ENCODE results near the gene RAB28.
"Not testable (repeated sequence)": the region's sequence is repeated elsewhere in the genome, so short reads cannot be mapped to it uniquely, and the experiment has no call there.

RAB28 gene

GRCh38 chr4:13413729-13414437 lies 70.3 kb downstream of the RAB28 start:
- no peak overlapping the region for H3K4me3 ChIP-seq (ENCODE audit: low read length)
- H3K9me3 ChIP-seq (ENCODE audit: low read length): peaks cover 12% of the 10 kb centered on the region

DNA sequence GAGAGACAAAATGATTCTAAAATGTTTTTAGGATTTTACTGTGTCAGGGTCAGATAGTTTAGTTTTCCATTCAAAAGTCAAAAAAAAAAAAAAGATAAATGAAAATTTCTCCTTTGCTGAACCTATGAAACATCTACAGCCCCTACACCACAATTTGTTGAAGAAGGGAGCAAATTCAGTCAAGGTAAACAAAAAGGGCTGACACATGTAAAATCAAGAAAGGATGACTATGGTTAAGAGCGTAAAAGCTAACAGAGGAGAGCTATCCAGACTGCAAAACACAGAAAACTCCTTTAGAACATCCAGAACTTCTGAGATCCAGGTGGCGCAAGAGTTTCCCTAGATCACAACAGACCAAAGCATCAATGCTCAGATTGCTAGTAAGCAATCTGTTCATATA lies 72.2 kb downstream of the RAB28 start:
- Histone ChIP-seq H3K4me3 (ENCODE audit: low read length) (no peak overlapping the region), H3K36me3 (ENCODE audit: insufficient read depth, low read length) (no peaks in the 10 kb centered on the region), H3K4me1 (ENCODE audit: insufficient read depth, low read length) (no peaks in the 10 kb centered on the region), H2AFZ (ENCODE audit: low read depth, low read length) (no peak overlapping the region), H3K27me3 (ENCODE audit: insufficient read depth, low read length) (no peaks in the 10 kb centered on the region), H3K9me3 (ENCODE audit: low read length) (peaks cover 7% of the 10 kb centered on the region)

More at GRCh38 chr4:13413729-13414437, 70.3 kb downstream of the RAB28 start:
- Histone ChIP-seq H3K36me3 (ENCODE audit: insufficient read depth, low read length) (no peaks in the 10 kb centered on the region), H3K4me1 (ENCODE audit: insufficient read depth, low read length) (no peaks in the 10 kb centered on the region), H2AFZ (ENCODE audit: low read depth, low read length) (no peak overlapping the region), H3K27me3 (ENCODE audit: insufficient read depth, low read length) (no peaks in the 10 kb centered on the region)

DNA sequence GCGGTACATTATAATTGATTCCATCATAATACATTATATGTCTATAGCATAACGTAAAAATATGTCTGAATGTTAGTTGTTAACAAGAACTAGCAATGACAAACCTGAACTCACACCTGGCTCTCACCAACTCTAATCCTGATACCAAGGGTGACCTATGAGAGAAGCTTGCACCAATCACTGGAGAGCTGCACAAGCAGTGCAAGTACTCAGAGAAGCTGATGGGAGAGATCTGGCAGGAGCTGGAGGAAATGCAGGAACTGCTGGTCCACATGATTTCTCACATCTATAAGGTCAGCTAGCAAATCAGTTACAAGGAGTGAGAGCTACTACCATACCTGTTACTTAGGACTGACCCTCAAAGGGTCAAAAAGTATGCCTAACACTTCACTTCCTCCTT lies 74.8 kb downstream of the RAB28 start:
- Histone ChIP-seq H3K4me3 (ENCODE audit: low read length) (no peak overlapping the region), H3K36me3 (ENCODE audit: insufficient read depth, low read length) (no peaks in the 10 kb centered on the region), H3K9me3 (ENCODE audit: low read length) (peaks cover 3% of the 10 kb centered on the region), H2AFZ (ENCODE audit: low read depth, low read length) (no peak overlapping the region), H3K27me3 (ENCODE audit: insufficient read depth, low read length) (no peaks in the 10 kb centered on the region), H3K4me1 (ENCODE audit: insufficient read depth, low read length) (no peaks in the 10 kb centered on the region)

DNA sequence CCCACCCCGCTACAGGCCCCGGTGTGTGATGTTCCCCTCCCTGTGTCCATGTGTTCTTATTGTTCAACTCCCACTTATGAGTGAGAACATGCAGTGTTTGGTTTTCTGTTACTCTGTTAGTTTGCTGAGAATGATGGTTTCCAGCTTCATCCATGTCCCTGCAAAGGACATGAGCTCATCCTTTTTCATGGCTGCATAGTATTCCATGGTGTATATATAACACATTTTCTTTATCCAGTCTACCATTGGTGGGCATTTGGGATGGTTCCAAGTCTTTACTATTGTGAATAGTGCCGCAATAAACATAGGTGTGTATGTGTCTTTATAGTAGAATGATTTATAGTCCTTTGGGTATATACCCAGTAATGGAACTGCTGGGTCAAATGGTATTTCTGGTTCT lies 78.0 kb downstream of the RAB28 start:
- H3K36me3 ChIP-seq (ENCODE audit: insufficient read depth, low read length); H3K4me1 ChIP-seq (ENCODE audit: insufficient read depth, low read length); H2AFZ ChIP-seq (ENCODE audit: low read depth, low read length); H3K27me3 ChIP-seq (ENCODE audit: insufficient read depth, low read length); H3K9me3 ChIP-seq (ENCODE audit: low read length); H3K4me3 ChIP-seq (ENCODE audit: low read length): not testable (repeated sequence)

DNA sequence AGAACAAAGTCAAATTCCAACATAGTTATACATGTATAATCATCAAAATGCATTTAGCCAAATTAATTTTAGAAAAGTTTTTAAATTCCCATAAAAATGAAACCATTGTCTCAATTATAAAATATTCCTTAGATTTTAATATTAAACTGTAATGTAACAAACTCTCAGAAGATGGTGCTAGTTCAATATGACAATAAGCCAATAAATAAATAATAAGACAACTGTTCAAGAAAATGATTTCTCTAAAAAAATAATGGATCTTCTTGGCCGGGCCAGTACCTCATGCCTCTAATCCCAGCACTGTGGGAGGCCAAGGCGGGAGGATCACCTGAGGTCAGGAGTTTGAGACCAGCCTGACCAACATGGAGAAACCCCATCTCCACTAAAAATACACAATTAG lies 80.3 kb downstream of the RAB28 start:
- Histone ChIP-seq H3K27me3 (ENCODE audit: insufficient read depth, low read length) (no peaks in the 10 kb centered on the region), H3K9me3 (ENCODE audit: low read length) (no peaks in the 10 kb centered on the region)

GRCh38 chr4:13403326-13403725 lies 80.8 kb downstream of the RAB28 start:
- no peaks in the 10 kb centered on the region for H3K36me3 ChIP-seq (ENCODE audit: insufficient read depth, low read length)
- no peaks in the 10 kb centered on the region for H3K4me1 ChIP-seq (ENCODE audit: insufficient read depth, low read length)
- H3K4me3 ChIP-seq (ENCODE audit: low read length): no peak overlapping the region
- H2AFZ ChIP-seq (ENCODE audit: low read depth, low read length): no peak overlapping the region
- H3K9me3 ChIP-seq (ENCODE audit: low read length): no peaks in the 10 kb centered on the region
- no peaks in the 10 kb centered on the region for H3K27me3 ChIP-seq (ENCODE audit: insufficient read depth, low read length)

More for the DNA sequence above, 80.3 kb downstream of the RAB28 start:
- Histone ChIP-seq H2AFZ (ENCODE audit: low read depth, low read length) (no peak overlapping the region), H3K4me3 (ENCODE audit: low read length) (no peak overlapping the region), H3K36me3 (ENCODE audit: insufficient read depth, low read length) (no peaks in the 10 kb centered on the region), H3K4me1 (ENCODE audit: insufficient read depth, low read length) (no peaks in the 10 kb centered on the region)

- H2AFZ ChIP-seq (ENCODE audit: low read depth, low read length): no peak overlapping the region
- no peaks in the 10 kb centered on the region for H3K9me3 ChIP-seq (ENCODE audit: low read length)
- H3K4me3 ChIP-seq (ENCODE audit: low read length): no peak overlapping the region
- no peaks in the 10 kb centered on the region for H3K27me3 ChIP-seq (ENCODE audit: insufficient read depth, low read length)
- H3K4me1 ChIP-seq (ENCODE audit: insufficient read depth, low read length): no peaks in the 10 kb centered on the region
- H3K36me3 ChIP-seq (ENCODE audit: insufficient read depth, low read length): no peaks in the 10 kb centered on the region
Observed at GRCh38 chr4:13399257-13399656, 84.9 kb downstream of the RAB28 start.

- H3K4me1 ChIP-seq (ENCODE audit: insufficient read depth, low read length): no peaks in the 10 kb centered on the region
- no peak overlapping the region for H3K4me3 ChIP-seq (ENCODE audit: low read length)
- peaks cover 2% of the 10 kb centered on the region for H3K9me3 ChIP-seq (ENCODE audit: low read length)
- H3K27me3 ChIP-seq (ENCODE audit: insufficient read depth, low read length): no peaks in the 10 kb centered on the region
- H2AFZ ChIP-seq (ENCODE audit: low read depth, low read length): no peak overlapping the region
- H3K36me3 ChIP-seq (ENCODE audit: insufficient read depth, low read length): no peaks in the 10 kb centered on the region
Observed at GRCh38 chr4:13396161-13396560, 88.0 kb downstream of the RAB28 start.

GRCh38 chr4:13389901-13390300 lies 94.2 kb downstream of the RAB28 start:
- not testable (repeated sequence) for H3K36me3 ChIP-seq (ENCODE audit: insufficient read depth, low read length); H3K27me3 ChIP-seq (ENCODE audit: insufficient read depth, low read length); H3K4me1 ChIP-seq (ENCODE audit: insufficient read depth, low read length); H3K4me3 ChIP-seq (ENCODE audit: low read length); H3K9me3 ChIP-seq (ENCODE audit: low read length); H2AFZ ChIP-seq (ENCODE audit: low read depth, low read length)

DNA sequence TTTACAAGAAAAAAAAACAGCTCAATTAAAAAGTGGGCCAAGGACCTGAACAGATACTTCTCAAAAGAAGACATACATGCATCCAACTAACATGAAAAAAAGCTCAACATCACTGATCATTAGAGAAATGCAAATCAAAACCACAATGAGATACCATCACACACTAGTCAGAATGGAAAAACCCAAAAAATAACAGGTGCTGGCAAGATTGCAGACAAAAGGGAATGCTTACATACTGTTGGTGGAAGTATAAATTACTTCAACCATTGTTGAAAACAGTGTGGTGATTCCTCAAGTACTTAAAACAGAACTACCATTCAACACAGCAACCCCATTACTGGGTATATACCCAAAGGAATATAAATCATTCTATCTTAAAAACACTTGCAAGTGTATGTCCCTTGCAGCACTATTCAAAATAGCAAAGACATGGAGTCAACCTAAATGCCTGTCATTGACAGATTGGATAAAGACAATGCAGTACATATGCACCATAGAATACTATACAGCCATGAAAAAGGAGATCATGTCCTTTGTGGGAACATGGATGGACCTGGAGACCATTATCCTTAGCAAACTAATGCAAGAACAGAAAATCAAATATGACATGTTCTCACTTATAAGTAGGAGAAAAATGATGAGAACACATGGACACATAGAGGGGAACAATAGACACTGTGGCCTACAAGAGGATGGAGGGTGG lies 97.6 kb downstream of the RAB28 start:
- Histone ChIP-seq H3K4me1 (ENCODE audit: insufficient read depth, low read length) (no peaks in the 10 kb centered on the region), H3K9me3 (ENCODE audit: low read length) (peaks cover 6% of the 10 kb centered on the region), H2AFZ (ENCODE audit: low read depth, low read length) (no peak overlapping the region), H3K27me3 (ENCODE audit: insufficient read depth, low read length) (no peaks in the 10 kb centered on the region), H3K36me3 (ENCODE audit: insufficient read depth, low read length) (peaks cover 2% of the 10 kb centered on the region), H3K4me3 (ENCODE audit: low read length) (no peak overlapping the region)

DNA sequence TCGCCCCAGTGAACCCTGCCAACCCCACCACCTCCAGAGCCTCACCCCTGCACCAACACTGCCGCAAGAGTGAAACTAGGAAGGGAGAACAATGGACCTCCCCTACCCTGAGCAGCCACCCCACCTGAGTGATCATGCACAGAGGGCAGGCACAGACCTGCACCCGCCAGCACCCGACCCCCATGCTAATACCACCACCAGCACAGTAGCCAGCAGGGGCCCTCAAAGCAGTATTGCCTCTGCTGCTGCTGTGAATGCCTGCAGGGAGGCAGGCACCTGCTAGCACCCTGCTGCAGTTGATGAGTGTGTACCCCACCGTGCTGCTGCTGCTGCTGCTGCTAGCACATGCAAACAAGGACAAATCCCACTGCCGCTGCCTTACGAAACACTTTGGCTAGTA lies 100.1 kb downstream of the RAB28 start:
- H3K36me3 ChIP-seq (ENCODE audit: insufficient read depth, low read length): peaks cover 8% of the 10 kb centered on the region
- H3K4me1 ChIP-seq (ENCODE audit: insufficient read depth, low read length): no peaks in the 10 kb centered on the region
- H3K27me3 ChIP-seq (ENCODE audit: insufficient read depth, low read length): no peaks in the 10 kb centered on the region
- H2AFZ ChIP-seq (ENCODE audit: low read depth, low read length): no peak overlapping the region
- peaks cover 5% of the 10 kb centered on the region for H3K9me3 ChIP-seq (ENCODE audit: low read length)
- no peak overlapping the region for H3K4me3 ChIP-seq (ENCODE audit: low read length)

GRCh38 chr4:13378973-13379759 lies 105.0 kb downstream of the RAB28 start:
- Histone ChIP-seq H3K9me3 (ENCODE audit: low read length) (peaks cover 2% of the 10 kb centered on the region), H3K4me3 (ENCODE audit: low read length) (no peak overlapping the region), H3K4me1 (ENCODE audit: insufficient read depth, low read length) (no peaks in the 10 kb centered on the region), H3K36me3 (ENCODE audit: insufficient read depth, low read length) (peaks cover 16% of the 10 kb centered on the region), H3K27me3 (ENCODE audit: insufficient read depth, low read length) (no peaks in the 10 kb centered on the region), H2AFZ (ENCODE audit: low read depth, low read length) (no peak overlapping the region)

- H3K4me3 ChIP-seq (ENCODE audit: low read length): no peak overlapping the region
- no peaks in the 10 kb centered on the region for H3K27me3 ChIP-seq (ENCODE audit: insufficient read depth, low read length)
- H3K36me3 ChIP-seq (ENCODE audit: insufficient read depth, low read length): peaks cover 9% of the 10 kb centered on the region
- H3K9me3 ChIP-seq (ENCODE audit: low read length): no peaks in the 10 kb centered on the region
- no peaks in the 10 kb centered on the region for H3K4me1 ChIP-seq (ENCODE audit: insufficient read depth, low read length)
- no peak overlapping the region for H2AFZ ChIP-seq (ENCODE audit: low read depth, low read length)
Observed at GRCh38 chr4:13371048-13371447, 113.1 kb downstream of the RAB28 start.
